Stimulated activated CD8-positive, alpha-beta memory T cell treated with anti-CD3 and anti-CD28 coated beads, Interleukin-15, amount 100 ng/mL, for 1 hour (primary cell): ENCODE data around the gene ZBTB47.
A peak's percentile ranks its signal among the peaks of the same experiment; 100 is the strongest.

Experiments
- DNase-seq: peaks from one replicate; pipeline ENCODE4 v3.0.0-alpha.2; 2020; ENCODE audit warnings: low read depth

Gene ZBTB47

GRCh38 chr3:42699511-42699971, 46.0 kb downstream of the ZBTB47 start:
- DNase-seq: no peak

GRCh38 chr3:42700366-42701288, 47.1 kb downstream of the ZBTB47 start:
- no peak for DNase-seq

- peak; percentile 8 for DNase-seq
Measured at GRCh38 chr3:42701371-42702065, 48.0 kb downstream of the ZBTB47 start.

GRCh38 chr3:42702066-42702951, 48.8 kb downstream of the ZBTB47 start, which contains the start of gene HHATL:
Gene HHATL, minus strand, starts transcription at chr3:42702798. Its CDS starts 1,972 bp downstream, at chr3:42700826.
- DNase-seq: no peak

- DNase-seq: no peak
Measured at GRCh38 chr3:42702982-42703694, 49.6 kb downstream of the ZBTB47 start.

GRCh38 chr3:42703695-42704025, 50.2 kb downstream of the ZBTB47 start:
- no peak for DNase-seq

- DNase-seq: no peak
Measured at GRCh38 chr3:42704136-42704841, 50.8 kb downstream of the ZBTB47 start.

- DNase-seq: no peak
Measured at GRCh38 chr3:42705058-42705767, 51.7 kb downstream of the ZBTB47 start.

- no peak for DNase-seq
Measured at GRCh38 chr3:42705962-42706585, 52.6 kb downstream of the ZBTB47 start.

GRCh38 chr3:42706721-42707619, 53.5 kb downstream of the ZBTB47 start:
- DNase-seq: no peak

- no peak for DNase-seq
Measured at GRCh38 chr3:42707620-42708355, 54.3 kb downstream of the ZBTB47 start.

GRCh38 chr3:42708611-42709151, 55.2 kb downstream of the ZBTB47 start:
- no peak for DNase-seq

- DNase-seq: no peak
Measured at GRCh38 chr3:42709621-42710020, 56.1 kb downstream of the ZBTB47 start.

GRCh38 chr3:42710323-42711021, 57.0 kb downstream of the ZBTB47 start:
- DNase-seq: no peak

GRCh38 chr3:42711491-42712343, 58.2 kb downstream of the ZBTB47 start:
- no peak for DNase-seq

- no peak for DNase-seq
Measured at GRCh38 chr3:42712344-42712648, 58.8 kb downstream of the ZBTB47 start.
